ENCODE results near the gene NAP1L5. TPM values are rescaled to one million over a fixed set of nuclear protein-coding genes. Genes with fewer than 3 reads are reported as not detected.

Gene NAP1L5
- 9.4 TPM for total RNA-seq

GRCh38 chr4:88697588-88698329, at the start of gene NAP1L5:
NAP1L5 (minus strand) TSS chr4:88697829; CDS start chr4:88697754, 75 bp downstream.
- DNase-seq (ENCODE audit: low spot score) = peak; percentile 59

GRCh38 chr4:88747351-88747750, 49.7 kb upstream of the NAP1L5 start:
- DNase-seq (ENCODE audit: low spot score) = no peak

- DNase-seq (ENCODE audit: low spot score) = no peak
Measured at GRCh38 chr4:88746206-88746605, 48.6 kb upstream of the NAP1L5 start.

GRCh38 chr4:88745581-88746163, 48.0 kb upstream of the NAP1L5 start:
- no peak for DNase-seq (ENCODE audit: low spot score)

GRCh38 chr4:88745175-88745574, 47.5 kb upstream of the NAP1L5 start:
- no peak for DNase-seq (ENCODE audit: low spot score)

GRCh38 chr4:88744609-88745008, 47.0 kb upstream of the NAP1L5 start:
- no peak for DNase-seq (ENCODE audit: low spot score)

- no peak for DNase-seq (ENCODE audit: low spot score)
Measured at GRCh38 chr4:88743696-88744095, 46.1 kb upstream of the NAP1L5 start.

GRCh38 chr4:88742561-88742960, 44.9 kb upstream of the NAP1L5 start:
- no peak for DNase-seq (ENCODE audit: low spot score)

GRCh38 chr4:88738180-88738579, 40.6 kb upstream of the NAP1L5 start:
- DNase-seq (ENCODE audit: low spot score) = no peak

- peak; percentile 50 for DNase-seq (ENCODE audit: low spot score)
Measured at GRCh38 chr4:88737307-88737941, 39.8 kb upstream of the NAP1L5 start.

- no peak for DNase-seq (ENCODE audit: low spot score)
Measured at GRCh38 chr4:88736264-88736663, 38.6 kb upstream of the NAP1L5 start.

GRCh38 chr4:88735564-88735963, 37.9 kb upstream of the NAP1L5 start:
- DNase-seq (ENCODE audit: low spot score) = no peak

GRCh38 chr4:88734403-88734949, 36.8 kb upstream of the NAP1L5 start:
- no peak for DNase-seq (ENCODE audit: low spot score)

- no peak for DNase-seq (ENCODE audit: low spot score)
Measured at GRCh38 chr4:88732714-88733368, 35.2 kb upstream of the NAP1L5 start.

- DNase-seq (ENCODE audit: low spot score) = no peak
Measured at GRCh38 chr4:88731381-88731780, 33.8 kb upstream of the NAP1L5 start.

GRCh38 chr4:88730811-88731210, 33.2 kb upstream of the NAP1L5 start:
- DNase-seq (ENCODE audit: low spot score) = no peak

GRCh38 chr4:88729146-88729760, 31.6 kb upstream of the NAP1L5 start:
- DNase-seq (ENCODE audit: low spot score) = no peak

- DNase-seq (ENCODE audit: low spot score) = no peak
Measured at GRCh38 chr4:88728146-88728545, 30.5 kb upstream of the NAP1L5 start.

GRCh38 chr4:88725986-88726385, 28.4 kb upstream of the NAP1L5 start:
- no peak for DNase-seq (ENCODE audit: low spot score)

GRCh38 chr4:88725143-88725542, 27.5 kb upstream of the NAP1L5 start:
- DNase-seq (ENCODE audit: low spot score) = no peak

GRCh38 chr4:88724406-88724805, 26.8 kb upstream of the NAP1L5 start:
- DNase-seq (ENCODE audit: low spot score) = no peak

GRCh38 chr4:88722828-88723227, 25.2 kb upstream of the NAP1L5 start:
- no peak for DNase-seq (ENCODE audit: low spot score)

All from ureter (tissue), 1 donor.